ENCODE measurements around the gene PWWP2A. TPM values are rescaled to one million over a fixed set of nuclear protein-coding genes. Genes with fewer than 3 reads are reported as not detected.

PWWP2A gene
- total RNA-seq, 1 experiment from 2014 or later, result 61.1 TPM

DNA sequence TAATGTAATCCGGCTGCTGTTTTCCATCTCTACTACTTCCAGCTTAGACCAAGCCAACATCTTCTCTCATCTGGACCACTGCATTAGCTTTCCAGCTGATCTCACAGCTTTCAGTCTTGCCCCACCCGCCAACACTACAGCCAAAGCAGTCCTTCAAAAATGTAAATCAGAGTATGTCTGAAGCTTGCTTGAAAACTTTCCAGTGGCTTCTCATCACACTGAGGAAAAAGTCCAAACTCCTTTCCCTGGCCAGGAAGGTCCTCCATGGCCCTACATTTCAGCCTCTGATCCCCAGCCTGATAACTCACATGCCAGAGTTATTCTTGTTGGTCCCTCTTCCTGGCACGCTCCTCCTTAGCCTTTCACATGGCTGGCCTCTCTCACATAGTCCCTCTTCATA is 71.8 kb downstream of the PWWP2A start:
- no peak for TF ChIP-seq NR1H2 (CRISPR knock-in tag; IDR thresholded peaks at IDR 0.05)
- TF ChIP-seq, protein P1, sequence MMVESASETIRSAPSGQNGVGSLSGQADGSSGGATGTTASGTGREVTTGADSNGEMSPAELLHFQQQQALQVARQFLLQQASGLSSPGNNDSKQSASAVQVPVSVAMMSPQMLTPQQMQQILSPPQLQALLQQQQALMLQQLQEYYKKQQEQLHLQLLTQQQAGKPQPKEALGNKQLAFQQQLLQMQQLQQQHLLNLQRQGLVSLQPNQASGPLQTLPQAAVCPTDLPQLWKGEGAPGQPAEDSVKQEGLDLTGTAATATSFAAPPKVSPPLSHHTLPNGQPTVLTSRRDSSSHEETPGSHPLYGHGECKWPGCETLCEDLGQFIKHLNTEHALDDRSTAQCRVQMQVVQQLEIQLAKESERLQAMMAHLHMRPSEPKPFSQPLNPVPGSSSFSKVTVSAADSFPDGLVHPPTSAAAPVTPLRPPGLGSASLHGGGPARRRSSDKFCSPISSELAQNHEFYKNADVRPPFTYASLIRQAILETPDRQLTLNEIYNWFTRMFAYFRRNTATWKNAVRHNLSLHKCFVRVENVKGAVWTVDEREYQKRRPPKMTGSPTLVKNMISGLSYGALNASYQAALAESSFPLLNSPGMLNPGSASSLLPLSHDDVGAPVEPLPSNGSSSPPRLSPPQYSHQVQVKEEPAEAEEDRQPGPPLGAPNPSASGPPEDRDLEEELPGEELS (CRISPR knock-in tag; IDR thresholded peaks at IDR 0.05), result no peak
- TF ChIP-seq HMGA2 (CRISPR knock-in tag; IDR thresholded peaks at IDR 0.05), result no peak
- no peak for TF ChIP-seq GABPB1 (CRISPR knock-in tag; IDR thresholded peaks at IDR 0.05)
- no peak for TF ChIP-seq RORB (CRISPR knock-in tag; IDR thresholded peaks at IDR 0.05)
- TF ChIP-seq, protein P2, sequence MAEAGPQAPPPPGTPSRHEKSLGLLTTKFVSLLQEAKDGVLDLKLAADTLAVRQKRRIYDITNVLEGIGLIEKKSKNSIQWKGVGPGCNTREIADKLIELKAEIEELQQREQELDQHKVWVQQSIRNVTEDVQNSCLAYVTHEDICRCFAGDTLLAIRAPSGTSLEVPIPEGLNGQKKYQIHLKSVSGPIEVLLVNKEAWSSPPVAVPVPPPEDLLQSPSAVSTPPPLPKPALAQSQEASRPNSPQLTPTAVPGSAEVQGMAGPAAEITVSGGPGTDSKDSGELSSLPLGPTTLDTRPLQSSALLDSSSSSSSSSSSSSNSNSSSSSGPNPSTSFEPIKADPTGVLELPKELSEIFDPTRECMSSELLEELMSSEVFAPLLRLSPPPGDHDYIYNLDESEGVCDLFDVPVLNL (CRISPR knock-in tag; IDR thresholded peaks at IDR 0.05; ENCODE audit: borderline replicate concordance, low read depth), result no peak
- no peak for TF ChIP-seq CBFB (CRISPR knock-in tag; IDR thresholded peaks at IDR 0.05; ENCODE audit: low read depth)
- TF ChIP-seq, protein P3, sequence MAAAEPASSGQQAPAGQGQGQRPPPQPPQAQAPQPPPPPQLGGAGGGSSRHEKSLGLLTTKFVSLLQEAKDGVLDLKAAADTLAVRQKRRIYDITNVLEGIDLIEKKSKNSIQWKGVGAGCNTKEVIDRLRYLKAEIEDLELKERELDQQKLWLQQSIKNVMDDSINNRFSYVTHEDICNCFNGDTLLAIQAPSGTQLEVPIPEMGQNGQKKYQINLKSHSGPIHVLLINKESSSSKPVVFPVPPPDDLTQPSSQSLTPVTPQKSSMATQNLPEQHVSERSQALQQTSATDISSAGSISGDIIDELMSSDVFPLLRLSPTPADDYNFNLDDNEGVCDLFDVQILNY (CRISPR knock-in tag; IDR thresholded peaks at IDR 0.05), result no peak
- TF ChIP-seq ZNF423 (CRISPR knock-in tag; IDR thresholded peaks at IDR 0.05), result no peak
- TF ChIP-seq, protein P4, sequence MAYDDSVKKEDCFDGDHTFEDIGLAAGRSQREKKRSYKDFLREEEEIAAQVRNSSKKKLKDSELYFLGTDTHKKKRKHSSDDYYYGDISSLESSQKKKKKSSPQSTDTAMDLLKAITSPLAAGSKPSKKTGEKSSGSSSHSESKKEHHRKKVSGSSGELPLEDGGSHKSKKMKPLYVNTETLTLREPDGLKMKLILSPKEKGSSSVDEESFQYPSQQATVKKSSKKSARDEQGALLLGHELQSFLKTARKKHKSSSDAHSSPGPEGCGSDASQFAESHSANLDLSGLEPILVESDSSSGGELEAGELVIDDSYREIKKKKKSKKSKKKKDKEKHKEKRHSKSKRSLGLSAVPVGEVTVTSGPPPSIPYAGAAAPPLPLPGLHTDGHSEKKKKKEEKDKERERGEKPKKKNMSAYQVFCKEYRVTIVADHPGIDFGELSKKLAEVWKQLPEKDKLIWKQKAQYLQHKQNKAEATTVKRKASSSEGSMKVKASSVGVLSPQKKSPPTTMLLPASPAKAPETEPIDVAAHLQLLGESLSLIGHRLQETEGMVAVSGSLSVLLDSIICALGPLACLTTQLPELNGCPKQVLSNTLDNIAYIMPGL (CRISPR knock-in tag; IDR thresholded peaks at IDR 0.05), result no peak
- TF ChIP-seq ESRRA (CRISPR knock-in tag; IDR thresholded peaks at IDR 0.05; ENCODE audit: borderline replicate concordance), result no peak
- TF ChIP-seq RELA (CRISPR knock-in tag; IDR thresholded peaks at IDR 0.05; ENCODE audit: borderline replicate concordance), result no peak
- TF ChIP-seq JUN (CRISPR knock-in tag; IDR thresholded peaks at IDR 0.05), result no peak
- TF ChIP-seq EMX1 (CRISPR knock-in tag; IDR thresholded peaks at IDR 0.05), result no peak
- TF ChIP-seq, protein P5, sequence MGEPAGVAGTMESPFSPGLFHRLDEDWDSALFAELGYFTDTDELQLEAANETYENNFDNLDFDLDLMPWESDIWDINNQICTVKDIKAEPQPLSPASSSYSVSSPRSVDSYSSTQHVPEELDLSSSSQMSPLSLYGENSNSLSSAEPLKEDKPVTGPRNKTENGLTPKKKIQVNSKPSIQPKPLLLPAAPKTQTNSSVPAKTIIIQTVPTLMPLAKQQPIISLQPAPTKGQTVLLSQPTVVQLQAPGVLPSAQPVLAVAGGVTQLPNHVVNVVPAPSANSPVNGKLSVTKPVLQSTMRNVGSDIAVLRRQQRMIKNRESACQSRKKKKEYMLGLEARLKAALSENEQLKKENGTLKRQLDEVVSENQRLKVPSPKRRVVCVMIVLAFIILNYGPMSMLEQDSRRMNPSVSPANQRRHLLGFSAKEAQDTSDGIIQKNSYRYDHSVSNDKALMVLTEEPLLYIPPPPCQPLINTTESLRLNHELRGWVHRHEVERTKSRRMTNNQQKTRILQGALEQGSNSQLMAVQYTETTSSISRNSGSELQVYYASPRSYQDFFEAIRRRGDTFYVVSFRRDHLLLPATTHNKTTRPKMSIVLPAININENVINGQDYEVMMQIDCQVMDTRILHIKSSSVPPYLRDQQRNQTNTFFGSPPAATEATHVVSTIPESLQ (CRISPR knock-in tag; IDR thresholded peaks at IDR 0.05), result no peak
- no peak for TF ChIP-seq TEAD1 (CRISPR knock-in tag; IDR thresholded peaks at IDR 0.05)
- TF ChIP-seq NFATC4 (CRISPR knock-in tag; IDR thresholded peaks at IDR 0.05), result no peak
- TF ChIP-seq ZNF671 (CRISPR knock-in tag; IDR thresholded peaks at IDR 0.05), result no peak
- TF ChIP-seq ZNF138 (CRISPR knock-in tag; conservative IDR thresholded peaks at IDR 0.05), result no peak
- TF ChIP-seq ZNF121 (CRISPR knock-in tag; IDR thresholded peaks at IDR 0.05), result no peak
- Mint-ChIP-seq H3K4me1 (peaks cover 43% of the 10 kb centered on the region), H3K36me3 (peaks cover 42% of the 10 kb centered on the region), H3K27ac (no peak overlapping the region), H3K27me3 (ENCODE audit: low read depth) (no peaks in the 10 kb centered on the region), H3K4me3 (no peak overlapping the region), H3K9me3 (no peaks in the 10 kb centered on the region)
- ChIA-PET CTCF (no interaction called here), POLR2A (no interaction called here)
- no peak for DNase-seq (ENCODE audit: low spot score)
- ATAC-seq, result no peak

DNA sequence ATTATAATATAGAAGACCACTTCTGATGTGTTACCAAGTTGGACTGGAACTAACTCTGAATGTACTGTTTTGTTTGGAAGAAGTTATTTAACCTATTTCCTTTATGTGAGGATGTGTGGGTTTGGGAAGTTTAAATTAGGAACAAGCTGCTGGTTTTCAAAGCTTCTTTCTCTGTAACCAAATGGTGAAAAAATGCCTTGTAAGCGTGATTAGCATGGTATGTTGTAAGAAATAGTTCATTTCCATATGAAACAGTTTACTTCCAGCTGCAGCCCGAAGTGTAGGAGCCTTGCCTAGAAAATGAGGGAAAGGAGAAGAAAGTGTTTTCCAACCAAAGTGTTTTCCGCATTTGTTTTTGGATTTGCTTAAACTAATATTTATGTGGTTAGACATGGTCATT is 74.3 kb downstream of the PWWP2A start:
- CTCF ChIA-PET, result interaction anchor here (0.5 to 1.7 kb wide), 5 partner anchors 23 to 393 kb away, joined by 3 to 7 read pairs (median 6); no protein-coding TSS in a partner anchor
- peaks cover 23% of the 10 kb centered on the region for H3K36me3 Mint-ChIP-seq
- no peaks in the 10 kb centered on the region for H3K27me3 Mint-ChIP-seq (ENCODE audit: low read depth)
- H3K4me1 Mint-ChIP-seq, result peaks cover 48% of the 10 kb centered on the region
- no peak overlapping the region for H3K27ac Mint-ChIP-seq
- ATAC-seq (no peak; the same call in 1 of the 2 replicates), DNase-seq (ENCODE audit: low spot score) (no peak)
- POLR2A ChIA-PET, result interaction anchor here (1.0 kb wide), 1 partner anchor 17 kb away, joined by 4 read pairs; no protein-coding TSS in a partner anchor
- no peaks in the 10 kb centered on the region for H3K9me3 Mint-ChIP-seq
- TF ChIP-seq, protein P6, sequence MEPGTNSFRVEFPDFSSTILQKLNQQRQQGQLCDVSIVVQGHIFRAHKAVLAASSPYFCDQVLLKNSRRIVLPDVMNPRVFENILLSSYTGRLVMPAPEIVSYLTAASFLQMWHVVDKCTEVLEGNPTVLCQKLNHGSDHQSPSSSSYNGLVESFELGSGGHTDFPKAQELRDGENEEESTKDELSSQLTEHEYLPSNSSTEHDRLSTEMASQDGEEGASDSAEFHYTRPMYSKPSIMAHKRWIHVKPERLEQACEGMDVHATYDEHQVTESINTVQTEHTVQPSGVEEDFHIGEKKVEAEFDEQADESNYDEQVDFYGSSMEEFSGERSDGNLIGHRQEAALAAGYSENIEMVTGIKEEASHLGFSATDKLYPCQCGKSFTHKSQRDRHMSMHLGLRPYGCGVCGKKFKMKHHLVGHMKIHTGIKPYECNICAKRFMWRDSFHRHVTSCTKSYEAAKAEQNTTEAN (CRISPR knock-in tag; IDR thresholded peaks at IDR 0.05), result no peak
- TF ChIP-seq GABPB1 (CRISPR knock-in tag; IDR thresholded peaks at IDR 0.05), result no peak
- TF ChIP-seq, protein P7, sequence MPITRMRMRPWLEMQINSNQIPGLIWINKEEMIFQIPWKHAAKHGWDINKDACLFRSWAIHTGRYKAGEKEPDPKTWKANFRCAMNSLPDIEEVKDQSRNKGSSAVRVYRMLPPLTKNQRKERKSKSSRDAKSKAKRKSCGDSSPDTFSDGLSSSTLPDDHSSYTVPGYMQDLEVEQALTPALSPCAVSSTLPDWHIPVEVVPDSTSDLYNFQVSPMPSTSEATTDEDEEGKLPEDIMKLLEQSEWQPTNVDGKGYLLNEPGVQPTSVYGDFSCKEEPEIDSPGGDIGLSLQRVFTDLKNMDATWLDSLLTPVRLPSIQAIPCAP (CRISPR knock-in tag; IDR thresholded peaks at IDR 0.05), result no peak
- TF ChIP-seq, protein P4 (CRISPR knock-in tag; IDR thresholded peaks at IDR 0.05), result no peak
- TF ChIP-seq GTF2I (CRISPR knock-in tag; conservative IDR thresholded peaks at IDR 0.05), result no peak
- peak overlapping the region; percentile 54 for H3K4me3 Mint-ChIP-seq

Measured in WTC11 (cell line).